ENCODE data around the gene KLHL15.

DNA sequence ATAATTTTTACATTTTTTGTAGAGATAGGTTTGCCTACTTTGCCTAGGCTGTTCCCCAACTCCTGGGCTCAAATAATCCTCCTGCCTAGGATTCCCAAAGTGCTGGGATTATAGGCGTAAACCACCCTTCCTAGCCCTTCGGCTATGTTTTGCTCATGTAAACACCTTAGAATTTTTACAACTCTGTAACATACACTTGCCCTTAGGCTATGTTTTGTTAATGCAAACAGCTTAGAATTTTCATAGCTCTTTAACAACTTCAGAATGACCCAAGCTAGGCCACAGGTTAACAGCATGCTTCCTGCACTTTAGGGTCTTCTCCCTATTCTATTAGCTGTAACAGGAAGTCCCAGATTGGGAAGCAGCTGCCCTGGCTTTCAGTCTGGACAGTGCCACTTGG is 24.2 kb downstream of the KLHL15 start:
- TF ChIP-seq, protein P1, sequence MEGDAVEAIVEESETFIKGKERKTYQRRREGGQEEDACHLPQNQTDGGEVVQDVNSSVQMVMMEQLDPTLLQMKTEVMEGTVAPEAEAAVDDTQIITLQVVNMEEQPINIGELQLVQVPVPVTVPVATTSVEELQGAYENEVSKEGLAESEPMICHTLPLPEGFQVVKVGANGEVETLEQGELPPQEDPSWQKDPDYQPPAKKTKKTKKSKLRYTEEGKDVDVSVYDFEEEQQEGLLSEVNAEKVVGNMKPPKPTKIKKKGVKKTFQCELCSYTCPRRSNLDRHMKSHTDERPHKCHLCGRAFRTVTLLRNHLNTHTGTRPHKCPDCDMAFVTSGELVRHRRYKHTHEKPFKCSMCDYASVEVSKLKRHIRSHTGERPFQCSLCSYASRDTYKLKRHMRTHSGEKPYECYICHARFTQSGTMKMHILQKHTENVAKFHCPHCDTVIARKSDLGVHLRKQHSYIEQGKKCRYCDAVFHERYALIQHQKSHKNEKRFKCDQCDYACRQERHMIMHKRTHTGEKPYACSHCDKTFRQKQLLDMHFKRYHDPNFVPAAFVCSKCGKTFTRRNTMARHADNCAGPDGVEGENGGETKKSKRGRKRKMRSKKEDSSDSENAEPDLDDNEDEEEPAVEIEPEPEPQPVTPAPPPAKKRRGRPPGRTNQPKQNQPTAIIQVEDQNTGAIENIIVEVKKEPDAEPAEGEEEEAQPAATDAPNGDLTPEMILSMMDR (IDR thresholded peaks at IDR 0.05): no peak
- TF ChIP-seq POLR2A (IDR thresholded peaks at IDR 0.05) (no peak), POLR2AphosphoS5 (IDR thresholded peaks at IDR 0.05) (no peak)
